DMS153 treated with DMSO at 0.1 percent for 48 hours (cell line): ENCODE results near the gene FAAP24.
A peak's percentile ranks its signal among the peaks of the same experiment; 100 is the strongest.
"Not testable (repeated sequence)": the region's sequence is repeated elsewhere in the genome, so short reads cannot be mapped to it uniquely, and the experiment has no call there.

Experiments used
- DNase-seq: peaks from one replicate; lab custom pipeline; 2025; ENCODE audit not compliant: unreplicated experiment; lab: John Stamatoyannopoulos, UW

FAAP24 gene

GRCh38 chr19:32971715-32972540, at the start of gene FAAP24, which contains the start of gene CEP89:
Gene FAAP24, plus strand, starts transcription at chr19:32972242. Its CDS starts 955 bp downstream, at chr19:32973197.
Gene CEP89, minus strand, starts transcription at chr19:32971958. Its CDS starts 84 bp downstream, at chr19:32971874.
- peak; percentile 91 for DNase-seq

- no peak for DNase-seq
Measured at GRCh38 chr19:32924200-32924599, 47.8 kb upstream of the FAAP24 start.

DNA sequence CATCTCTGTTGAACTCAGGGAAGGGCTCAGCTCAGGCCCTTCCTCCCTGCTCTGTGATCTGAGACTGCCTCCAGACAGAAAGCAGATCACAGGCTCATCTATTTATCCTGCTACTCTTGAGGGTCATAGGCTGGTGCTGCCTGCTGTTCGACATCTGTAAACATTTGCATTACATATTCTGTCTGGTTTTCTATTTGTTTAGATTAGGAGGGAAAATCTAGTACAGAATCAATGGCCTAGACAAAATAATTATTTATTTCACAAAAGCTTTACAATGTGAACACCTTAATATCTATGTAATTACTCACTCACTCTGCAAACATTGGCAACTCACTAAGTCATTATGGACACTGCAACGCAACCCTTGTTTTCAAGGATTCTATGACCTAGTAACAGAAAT, 43.2 kb upstream of the FAAP24 start:
- no peak for DNase-seq

DNA sequence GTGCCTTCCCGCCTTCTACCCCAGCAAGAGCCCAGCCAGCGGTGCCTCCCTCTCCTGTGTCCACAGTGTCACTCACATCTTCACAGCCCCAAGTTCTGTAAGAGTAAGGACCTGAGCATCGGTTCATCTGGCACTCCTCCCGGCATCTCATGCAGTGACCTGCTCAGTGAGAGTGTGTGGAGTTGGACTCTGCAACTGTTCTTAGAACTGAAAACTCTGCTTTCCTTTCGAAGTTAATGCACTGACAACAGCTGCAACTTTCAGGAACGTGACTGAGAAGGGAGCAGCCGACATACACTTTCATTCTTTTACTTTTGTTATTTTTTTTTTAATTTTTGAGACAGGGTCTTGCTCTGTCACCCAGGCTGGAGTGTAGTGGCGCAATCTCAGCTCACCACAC, 41.5 kb upstream of the FAAP24 start:
- DNase-seq = no peak

DNA sequence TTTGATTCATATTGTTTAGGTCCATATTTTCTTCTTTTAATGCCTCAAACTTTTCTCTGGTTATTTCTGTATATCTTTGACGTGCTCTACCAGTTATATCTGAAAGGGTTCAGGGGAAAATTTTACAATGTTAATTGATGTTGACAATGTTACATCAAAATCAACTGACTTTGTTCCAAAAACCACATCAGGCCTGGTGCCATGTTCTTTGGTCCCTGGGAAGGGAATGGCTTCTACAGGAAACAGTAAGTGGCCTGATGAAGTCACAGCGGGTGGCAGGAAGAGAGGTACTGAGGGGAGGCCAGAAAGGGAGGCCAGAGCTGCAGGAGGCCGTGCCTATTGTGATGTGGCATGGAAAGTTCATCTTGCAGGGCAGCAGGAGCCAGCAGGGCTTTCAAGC, 38.5 kb upstream of the FAAP24 start:
- DNase-seq = no peak

DNA sequence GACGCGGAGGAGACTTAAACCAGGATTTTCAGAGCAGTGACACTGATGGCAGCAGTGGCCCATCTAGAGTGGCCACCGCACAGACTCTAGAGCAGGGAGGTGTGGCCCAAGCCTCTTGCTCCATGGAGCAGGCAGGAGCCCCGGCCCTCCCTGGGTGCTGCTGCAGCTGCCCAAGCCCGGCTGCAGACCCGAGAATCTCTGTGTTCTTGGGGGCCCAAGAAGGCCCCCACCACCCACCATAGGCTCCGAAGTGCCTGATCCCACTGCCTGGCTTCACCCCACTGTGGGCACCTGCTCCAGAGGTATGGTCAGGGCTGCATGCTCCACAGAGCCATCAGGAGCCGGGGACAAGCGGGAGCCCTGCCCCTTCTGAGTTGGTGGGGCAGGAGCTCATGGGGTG, 36.4 kb upstream of the FAAP24 start:
- DNase-seq = no peak

- no peak for DNase-seq
Measured at GRCh38 chr19:32936065-32936464, 36.0 kb upstream of the FAAP24 start.

GRCh38 chr19:32941273-32941672, 30.8 kb upstream of the FAAP24 start:
- DNase-seq = not testable (repeated sequence)

GRCh38 chr19:32945260-32945659, 26.8 kb upstream of the FAAP24 start:
- no peak for DNase-seq

GRCh38 chr19:32966750-32967149, 5.3 kb upstream of the FAAP24 start:
- no peak for DNase-seq

GRCh38 chr19:32969549-32969948, 2.5 kb upstream of the FAAP24 start:
- no peak for DNase-seq

GRCh38 chr19:32971012-32971595, 938 bp upstream of the FAAP24 start:
- no peak for DNase-seq

DNA sequence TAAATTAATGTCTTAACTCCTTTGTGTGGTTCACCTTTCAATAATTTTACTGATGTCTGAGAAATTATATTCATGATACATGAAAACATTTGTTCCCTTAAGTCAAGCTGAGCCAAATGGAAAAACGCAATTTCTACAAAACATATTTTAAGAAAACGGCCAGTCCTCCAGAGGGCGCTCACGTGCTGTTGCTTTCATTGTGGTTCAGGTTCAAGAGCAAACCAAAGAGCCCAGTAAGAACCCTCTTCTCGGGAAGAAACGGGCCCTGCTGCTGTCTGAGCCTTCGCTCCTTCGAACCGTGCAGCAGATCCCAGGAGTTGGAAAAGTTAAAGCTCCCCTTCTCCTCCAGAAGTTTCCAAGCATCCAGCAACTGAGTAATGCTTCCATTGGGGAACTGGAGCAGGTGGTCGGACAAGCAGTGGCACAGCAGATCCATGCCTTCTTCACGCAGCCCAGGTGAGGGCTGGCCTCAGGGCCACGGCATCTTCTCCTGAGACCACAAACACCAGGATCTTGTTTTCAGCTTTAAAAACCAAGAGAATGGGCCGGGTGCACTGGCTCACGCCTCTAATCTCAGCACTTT, 4.3 kb downstream of the FAAP24 start:
- peak; percentile 76 for DNase-seq

DNA sequence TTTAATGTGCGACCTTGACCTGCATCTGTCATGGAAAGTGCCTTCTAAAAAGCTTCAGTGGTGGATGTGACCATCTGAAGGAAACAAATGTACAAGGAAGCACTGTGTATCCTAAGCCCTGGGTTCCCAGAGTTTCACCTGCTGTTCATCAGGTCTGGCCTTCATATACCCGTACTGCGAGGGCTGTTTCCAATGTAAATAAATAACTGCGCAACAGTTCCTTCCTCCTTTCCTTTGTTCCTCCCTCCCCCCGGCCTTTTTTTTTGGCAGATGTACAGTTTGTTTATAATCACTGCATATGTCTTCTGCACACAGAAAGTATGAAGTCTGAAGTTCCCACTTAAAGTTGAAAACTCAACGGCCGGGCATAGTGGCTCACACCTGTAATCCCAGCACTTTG, 5.2 kb downstream of the FAAP24 start:
- DNase-seq = no peak

DNA sequence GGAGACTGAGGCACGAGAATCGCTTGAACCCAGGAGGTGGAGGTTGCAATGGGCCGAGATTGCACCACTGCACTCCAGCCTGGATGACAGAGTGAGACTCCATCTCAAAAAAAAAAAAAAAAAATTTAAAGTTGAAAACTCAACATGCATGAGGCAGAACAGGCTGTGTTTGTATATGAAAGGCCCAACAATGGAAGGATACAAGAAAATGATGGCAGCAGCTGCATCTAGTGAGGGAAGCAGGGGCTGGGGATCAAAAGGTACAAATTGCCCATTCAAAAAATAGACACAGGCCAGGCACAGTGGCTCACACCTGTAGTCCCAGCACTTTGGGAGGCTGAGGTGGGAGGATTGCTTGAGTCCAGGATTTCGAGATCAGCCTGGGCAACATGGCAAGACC, 5.8 kb downstream of the FAAP24 start:
- DNase-seq = not testable (repeated sequence)

- DNase-seq = not testable (repeated sequence)
Measured at GRCh38 chr19:32979807-32980206, 7.8 kb downstream of the FAAP24 start.

DNA sequence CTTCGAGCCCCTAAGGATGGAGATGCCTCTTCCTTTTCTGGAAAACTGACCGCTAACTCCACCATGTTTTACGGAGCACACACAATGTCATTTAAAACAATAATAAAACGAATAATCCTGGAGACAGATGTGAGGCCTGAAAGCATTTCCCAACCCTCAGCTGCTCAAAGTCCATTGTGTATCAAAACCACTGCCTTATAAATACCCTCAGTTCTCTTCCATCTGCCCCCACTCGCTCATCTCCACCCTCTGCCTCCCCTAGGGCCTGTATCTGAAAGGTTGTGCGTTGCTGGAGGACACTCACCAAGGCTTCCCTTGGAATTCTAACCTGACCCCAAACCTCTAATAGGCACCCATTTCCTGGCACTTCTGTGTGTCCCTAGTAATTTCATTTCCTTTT, 10.4 kb downstream of the FAAP24 start:
- DNase-seq = not testable (repeated sequence)

DNA sequence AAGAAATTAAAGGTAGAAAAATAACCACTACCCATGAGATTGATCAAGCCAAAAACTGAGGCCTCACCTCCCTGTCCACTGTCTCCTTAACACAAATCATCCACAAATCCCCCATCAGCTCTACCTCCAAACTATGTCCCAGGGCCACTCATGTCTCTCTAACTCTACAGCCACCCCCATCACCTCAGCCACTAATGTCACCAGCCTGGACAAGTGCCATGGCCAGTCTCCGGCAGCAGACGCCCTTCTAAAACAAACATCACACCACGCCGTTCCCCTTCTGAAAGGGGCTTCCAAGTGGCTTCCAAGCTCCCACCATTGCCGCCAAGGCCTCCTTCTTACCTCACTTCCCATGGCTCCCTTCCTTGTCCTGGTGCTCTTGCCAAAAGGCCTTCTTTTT, 16.2 kb downstream of the FAAP24 start:
- not testable (repeated sequence) for DNase-seq

- no peak for DNase-seq
Measured at GRCh38 chr19:32988724-32989123, 16.7 kb downstream of the FAAP24 start.

DNA sequence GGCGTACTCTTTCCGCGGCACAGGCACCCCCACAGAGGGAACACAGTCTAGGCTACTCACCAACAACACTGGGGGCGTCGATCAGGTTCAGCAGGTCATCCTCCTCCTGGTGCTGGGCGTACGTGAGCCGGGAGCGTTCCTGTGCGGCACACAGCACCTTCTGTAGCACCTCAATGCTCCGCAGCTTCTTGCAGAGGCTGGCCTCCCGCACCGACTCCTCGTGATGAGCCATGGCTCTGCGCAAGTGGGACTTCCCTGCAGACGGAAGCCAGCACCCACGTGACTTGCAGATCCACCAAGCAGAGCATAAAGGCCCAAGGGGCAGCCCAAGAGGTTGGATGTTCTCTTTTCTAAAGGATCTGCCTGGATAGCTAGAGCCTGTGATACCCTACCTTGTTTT, 23.9 kb downstream of the FAAP24 start:
- not testable (repeated sequence) for DNase-seq

- not testable (repeated sequence) for DNase-seq
Measured at GRCh38 chr19:32997061-32997464, 25.0 kb downstream of the FAAP24 start.

- DNase-seq = no peak
Measured at GRCh38 chr19:32997716-32998355, 25.8 kb downstream of the FAAP24 start.
